Measurements from ENCODE around the gene MYO5C. TPM values are rescaled to one million over a fixed set of nuclear protein-coding genes. Genes with fewer than 3 reads are reported as not detected.

The MYO5C gene
- total and polyA plus RNA-seq, 2 donors (not counting 1 experiment from before 2014, with no cell fraction given): under 0.01 to 0.07 TPM

DNA sequence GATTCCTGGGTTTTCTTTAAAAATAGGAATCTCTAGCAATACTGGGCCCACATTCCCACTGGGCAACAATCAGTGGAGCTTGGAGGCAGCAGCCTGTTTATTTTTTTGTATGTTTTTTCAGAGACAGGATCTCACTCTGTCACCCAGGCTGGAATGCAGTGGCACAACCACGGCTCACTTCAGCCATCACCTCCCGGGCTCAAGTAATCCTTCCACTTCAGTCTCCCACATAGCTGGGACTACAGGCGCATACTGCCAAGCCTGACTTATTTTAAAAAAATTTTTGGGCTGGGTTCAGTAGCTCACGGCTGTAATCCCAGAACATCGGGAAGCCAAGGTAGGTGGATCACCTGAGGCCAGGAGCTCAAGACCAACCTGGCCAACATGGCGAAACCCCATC is 75.4 kb downstream of the MYO5C start:
- H2AFZ ChIP-seq (ENCODE audit: low read length): no peak overlapping the region
- TF ChIP-seq EZH2 (IDR thresholded peaks at IDR 0.05; ENCODE audit: low read length, missing control alignments): no peak
- TF ChIP-seq, protein P1, sequence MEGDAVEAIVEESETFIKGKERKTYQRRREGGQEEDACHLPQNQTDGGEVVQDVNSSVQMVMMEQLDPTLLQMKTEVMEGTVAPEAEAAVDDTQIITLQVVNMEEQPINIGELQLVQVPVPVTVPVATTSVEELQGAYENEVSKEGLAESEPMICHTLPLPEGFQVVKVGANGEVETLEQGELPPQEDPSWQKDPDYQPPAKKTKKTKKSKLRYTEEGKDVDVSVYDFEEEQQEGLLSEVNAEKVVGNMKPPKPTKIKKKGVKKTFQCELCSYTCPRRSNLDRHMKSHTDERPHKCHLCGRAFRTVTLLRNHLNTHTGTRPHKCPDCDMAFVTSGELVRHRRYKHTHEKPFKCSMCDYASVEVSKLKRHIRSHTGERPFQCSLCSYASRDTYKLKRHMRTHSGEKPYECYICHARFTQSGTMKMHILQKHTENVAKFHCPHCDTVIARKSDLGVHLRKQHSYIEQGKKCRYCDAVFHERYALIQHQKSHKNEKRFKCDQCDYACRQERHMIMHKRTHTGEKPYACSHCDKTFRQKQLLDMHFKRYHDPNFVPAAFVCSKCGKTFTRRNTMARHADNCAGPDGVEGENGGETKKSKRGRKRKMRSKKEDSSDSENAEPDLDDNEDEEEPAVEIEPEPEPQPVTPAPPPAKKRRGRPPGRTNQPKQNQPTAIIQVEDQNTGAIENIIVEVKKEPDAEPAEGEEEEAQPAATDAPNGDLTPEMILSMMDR (conservative IDR thresholded peaks at IDR 0.05 in 1 of 2, IDR thresholded peaks at IDR 0.05 in 1 of 2; ENCODE audit: low read depth in 1 of 2, low read length in 2 of 2): no peak
- no peaks in the 10 kb centered on the region for H3K36me3 ChIP-seq (ENCODE audit: control insufficient read depth, insufficient read depth, low read length)
- H3K79me2 ChIP-seq (ENCODE audit: control insufficient read depth, insufficient read depth, low read length): no peaks in the 10 kb centered on the region
- DNase-seq (ENCODE audit: low read depth in 2 of 2): no peak
- no peak overlapping the region for H3K4me3 ChIP-seq (replicated peaks in 1 of 4; ENCODE audit: control extremely low read depth in 1 of 4, insufficient read depth in 1 of 4, low read depth in 3 of 4, low read length in 4 of 4)
- no peaks in the 10 kb centered on the region for H3K4me1 ChIP-seq (ENCODE audit: control insufficient read depth, extremely low read depth, insufficient read depth, low read length)
- H3K4me2 ChIP-seq (ENCODE audit: extremely low read depth, insufficient read depth, low read length): no peak overlapping the region
- no peak overlapping the region for H3K27ac ChIP-seq (ENCODE audit: insufficient read depth, low read length)
- no peaks in the 10 kb centered on the region for H4K20me1 ChIP-seq (ENCODE audit: control insufficient read depth, extremely low read depth, insufficient read depth, low read length)
- H3K9me3 ChIP-seq (ENCODE audit: control insufficient read depth, insufficient read depth, low read depth, low read length): no peaks in the 10 kb centered on the region
- H3K27me3 ChIP-seq (ENCODE audit: control insufficient read depth, insufficient read depth, low read length): peaks cover 9% of the 10 kb centered on the region
- H3K9ac ChIP-seq (ENCODE audit: insufficient read depth, low read length): no peak overlapping the region

DNA sequence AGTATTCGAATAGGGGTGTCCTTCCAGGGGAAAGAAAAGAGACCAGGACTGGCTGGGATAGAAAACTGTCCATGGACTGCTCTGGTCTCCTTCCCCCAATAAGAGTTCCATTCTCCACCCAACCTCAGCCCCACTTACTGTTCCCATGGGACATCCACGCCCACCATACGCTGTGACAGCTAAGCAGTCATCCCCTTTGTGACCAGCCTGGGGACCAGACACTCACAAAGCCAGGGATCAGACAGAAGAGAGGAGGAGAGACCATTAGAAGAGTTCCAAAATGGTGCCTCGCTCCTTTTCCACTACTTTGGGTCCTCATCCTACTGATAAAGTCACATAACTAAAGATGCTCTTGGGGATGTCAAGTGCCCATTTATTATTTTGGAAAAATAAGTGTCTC is 76.8 kb downstream of the MYO5C start:
- H3K27ac ChIP-seq (ENCODE audit: insufficient read depth, low read length): no peak overlapping the region
- no peaks in the 10 kb centered on the region for H3K36me3 ChIP-seq (ENCODE audit: control insufficient read depth, insufficient read depth, low read length)
- peaks cover 11% of the 10 kb centered on the region for H3K27me3 ChIP-seq (ENCODE audit: control insufficient read depth, insufficient read depth, low read length)
- no peak overlapping the region for H3K4me2 ChIP-seq (ENCODE audit: extremely low read depth, insufficient read depth, low read length)
- no peaks in the 10 kb centered on the region for H3K9me3 ChIP-seq (ENCODE audit: control insufficient read depth, insufficient read depth, low read depth, low read length)
- H4K20me1 ChIP-seq (ENCODE audit: control insufficient read depth, extremely low read depth, insufficient read depth, low read length): no peaks in the 10 kb centered on the region
- H3K4me3 ChIP-seq (replicated peaks in 1 of 4; ENCODE audit: control extremely low read depth in 1 of 4, insufficient read depth in 1 of 4, low read depth in 3 of 4, low read length in 4 of 4): no peak overlapping the region
- no peaks in the 10 kb centered on the region for H3K79me2 ChIP-seq (ENCODE audit: control insufficient read depth, insufficient read depth, low read length)
- no peak for DNase-seq (ENCODE audit: low read depth in 2 of 2)
- TF ChIP-seq EZH2 (IDR thresholded peaks at IDR 0.05; ENCODE audit: low read length, missing control alignments): no peak
- TF ChIP-seq, protein P1 (conservative IDR thresholded peaks at IDR 0.05 in 1 of 2, IDR thresholded peaks at IDR 0.05 in 1 of 2; ENCODE audit: low read depth in 1 of 2, low read length in 2 of 2): no peak
- no peak overlapping the region for H3K9ac ChIP-seq (ENCODE audit: insufficient read depth, low read length)
- H3K4me1 ChIP-seq (ENCODE audit: control insufficient read depth, extremely low read depth, insufficient read depth, low read length): no peaks in the 10 kb centered on the region
- H2AFZ ChIP-seq (ENCODE audit: low read length): no peak overlapping the region

DNA sequence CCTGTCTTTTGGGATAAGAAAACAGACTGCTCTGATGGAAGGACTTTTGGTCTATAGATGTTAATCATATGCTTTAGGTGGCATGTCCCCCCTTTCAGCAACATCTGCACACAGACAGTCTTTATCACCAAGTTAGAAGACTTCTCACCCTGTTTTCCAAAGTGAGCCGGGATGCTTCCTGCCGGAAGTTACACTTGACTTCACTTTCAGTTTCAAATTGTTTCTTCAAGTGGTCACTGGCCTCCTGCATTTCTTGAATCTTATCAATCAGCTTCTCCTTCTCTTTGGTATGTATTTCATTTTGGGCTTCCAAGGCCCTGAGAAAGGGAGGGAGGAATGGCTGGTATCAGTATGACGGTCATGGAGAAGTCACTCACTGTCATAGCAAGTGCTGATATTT is 77.2 kb downstream of the MYO5C start:
- H3K4me1 ChIP-seq (ENCODE audit: control insufficient read depth, extremely low read depth, insufficient read depth, low read length): no peaks in the 10 kb centered on the region
- H2AFZ ChIP-seq (ENCODE audit: low read length): no peak overlapping the region
- H3K27ac ChIP-seq (ENCODE audit: insufficient read depth, low read length): no peak overlapping the region
- no peak overlapping the region for H3K9ac ChIP-seq (ENCODE audit: insufficient read depth, low read length)
- no peak overlapping the region for H3K4me3 ChIP-seq (replicated peaks in 1 of 4; ENCODE audit: control extremely low read depth in 1 of 4, insufficient read depth in 1 of 4, low read depth in 3 of 4, low read length in 4 of 4)
- TF ChIP-seq, protein P1 (conservative IDR thresholded peaks at IDR 0.05 in 1 of 2, IDR thresholded peaks at IDR 0.05 in 1 of 2; ENCODE audit: low read depth in 1 of 2, low read length in 2 of 2): no peak
- no peak for TF ChIP-seq EZH2 (IDR thresholded peaks at IDR 0.05; ENCODE audit: low read length, missing control alignments)
- no peak for DNase-seq (ENCODE audit: low read depth in 2 of 2)
- no peaks in the 10 kb centered on the region for H3K36me3 ChIP-seq (ENCODE audit: control insufficient read depth, insufficient read depth, low read length)
- H4K20me1 ChIP-seq (ENCODE audit: control insufficient read depth, extremely low read depth, insufficient read depth, low read length): no peaks in the 10 kb centered on the region
- H3K4me2 ChIP-seq (ENCODE audit: extremely low read depth, insufficient read depth, low read length): no peak overlapping the region
- no peaks in the 10 kb centered on the region for H3K79me2 ChIP-seq (ENCODE audit: control insufficient read depth, insufficient read depth, low read length)
- H3K27me3 ChIP-seq (ENCODE audit: control insufficient read depth, insufficient read depth, low read length): peaks cover 12% of the 10 kb centered on the region
- H3K9me3 ChIP-seq (ENCODE audit: control insufficient read depth, insufficient read depth, low read depth, low read length): no peaks in the 10 kb centered on the region
